GM13976 (cell line): ENCODE results near the gene HPS5.
"Not testable (repeated sequence)": the region's sequence is repeated elsewhere in the genome, so short reads cannot be mapped to it uniquely, and the experiment has no call there.

Experiments used
- DNase-seq: peaks from one replicate; pipeline ENCODE4 v3.0.0; 2012; ENCODE audit warnings: low spot score
- in situ Hi-C: fragments of 300-500 bp; cut with MboI; formaldehyde crosslinking; loops from one replicate; pipeline ENCODE4 v1.12.0; 2022; ENCODE audit warnings: low sequenced_read_pairs, mixed read lengths, inconsistent platforms; ENCODE audit not compliant: unreplicated experiment
- TF ChIP-seq, protein P1 (sequence below): IDR thresholded peaks from 2 replicates; pipeline ENCODE4 v1.5.1; 2012; ENCODE audit warnings: borderline replicate concordance, mild to moderate bottlenecking; ENCODE audit not compliant: insufficient read depth; ENCODE audit errors: extremely low read depth, missing control alignments, control extremely low read depth

The HPS5 gene

DNA sequence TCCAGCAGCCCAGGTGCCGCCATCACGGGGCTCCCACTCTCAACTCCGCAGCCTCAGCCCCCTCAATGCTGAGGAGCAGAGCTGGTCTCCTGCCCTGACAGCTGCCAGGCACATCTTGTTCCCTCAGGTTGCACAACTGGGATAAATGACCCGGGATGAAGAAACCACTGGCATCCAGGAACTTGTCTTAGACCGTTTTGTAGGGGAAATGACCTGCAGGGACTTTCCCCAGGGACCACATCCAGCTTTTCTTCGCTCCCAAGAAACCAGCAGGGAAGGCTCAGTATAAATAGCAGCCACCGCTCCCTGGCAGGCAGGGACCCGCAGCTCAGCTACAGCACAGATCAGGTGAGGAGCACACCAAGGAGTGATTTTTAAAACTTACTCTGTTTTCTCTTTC lies 56.0 kb downstream of the HPS5 start, which contains the start of gene SAA1:
Gene SAA1, plus strand, starts transcription at position 316 of the 400 bp plus-strand sequence. CDS start 624 bp downstream, outside the sequence.
- TF ChIP-seq, protein P1, sequence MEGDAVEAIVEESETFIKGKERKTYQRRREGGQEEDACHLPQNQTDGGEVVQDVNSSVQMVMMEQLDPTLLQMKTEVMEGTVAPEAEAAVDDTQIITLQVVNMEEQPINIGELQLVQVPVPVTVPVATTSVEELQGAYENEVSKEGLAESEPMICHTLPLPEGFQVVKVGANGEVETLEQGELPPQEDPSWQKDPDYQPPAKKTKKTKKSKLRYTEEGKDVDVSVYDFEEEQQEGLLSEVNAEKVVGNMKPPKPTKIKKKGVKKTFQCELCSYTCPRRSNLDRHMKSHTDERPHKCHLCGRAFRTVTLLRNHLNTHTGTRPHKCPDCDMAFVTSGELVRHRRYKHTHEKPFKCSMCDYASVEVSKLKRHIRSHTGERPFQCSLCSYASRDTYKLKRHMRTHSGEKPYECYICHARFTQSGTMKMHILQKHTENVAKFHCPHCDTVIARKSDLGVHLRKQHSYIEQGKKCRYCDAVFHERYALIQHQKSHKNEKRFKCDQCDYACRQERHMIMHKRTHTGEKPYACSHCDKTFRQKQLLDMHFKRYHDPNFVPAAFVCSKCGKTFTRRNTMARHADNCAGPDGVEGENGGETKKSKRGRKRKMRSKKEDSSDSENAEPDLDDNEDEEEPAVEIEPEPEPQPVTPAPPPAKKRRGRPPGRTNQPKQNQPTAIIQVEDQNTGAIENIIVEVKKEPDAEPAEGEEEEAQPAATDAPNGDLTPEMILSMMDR: no peak
- in situ Hi-C loops: no loop called here
- no peak for DNase-seq

DNA sequence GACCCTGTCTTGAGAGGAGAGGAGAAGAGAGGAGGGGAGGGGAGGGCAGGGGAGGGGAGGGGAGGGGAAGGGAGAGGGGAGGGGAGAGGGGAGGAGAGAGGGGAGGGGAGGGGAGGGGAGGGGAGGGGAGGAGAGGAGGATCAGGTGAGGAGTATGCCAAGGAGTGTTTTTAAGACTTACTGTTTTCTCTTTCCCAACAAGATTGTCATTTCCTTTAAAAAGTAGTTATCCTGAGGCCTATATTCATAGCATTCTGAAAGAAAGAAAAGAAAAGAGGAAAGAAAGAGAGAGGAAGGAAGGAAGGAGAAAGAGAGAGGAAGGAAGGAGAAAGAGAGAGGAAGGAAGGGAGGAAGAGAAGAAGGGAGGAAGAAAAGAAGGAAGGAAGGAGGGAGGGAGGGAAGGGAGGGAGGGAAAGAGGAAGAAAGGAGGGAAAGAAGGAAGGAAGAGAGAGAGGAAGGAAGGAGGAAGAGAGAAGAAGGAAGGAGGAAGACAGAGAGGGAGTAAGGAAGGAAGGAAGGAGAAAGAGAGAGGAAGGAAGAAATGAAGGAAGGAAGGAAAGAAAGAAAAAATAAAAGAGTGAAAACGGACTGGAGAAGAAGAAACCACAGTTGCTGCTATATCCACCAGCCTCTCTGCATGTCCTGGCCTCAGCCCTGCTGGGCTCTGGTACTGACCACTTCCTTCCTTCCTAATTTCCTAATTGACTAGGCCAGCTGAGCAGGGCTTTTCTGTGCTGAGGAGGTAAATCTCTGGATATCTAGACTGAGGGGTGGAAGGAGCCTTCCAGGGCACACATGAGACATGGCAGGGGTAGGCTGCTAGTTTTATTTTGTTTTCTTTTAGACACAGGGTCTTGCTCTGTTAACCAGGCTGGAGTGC lies 57.0 kb downstream of the HPS5 start:
- DNase-seq: no peak
- in situ Hi-C loops: no loop called here
- TF ChIP-seq, protein P1: no peak

DNA sequence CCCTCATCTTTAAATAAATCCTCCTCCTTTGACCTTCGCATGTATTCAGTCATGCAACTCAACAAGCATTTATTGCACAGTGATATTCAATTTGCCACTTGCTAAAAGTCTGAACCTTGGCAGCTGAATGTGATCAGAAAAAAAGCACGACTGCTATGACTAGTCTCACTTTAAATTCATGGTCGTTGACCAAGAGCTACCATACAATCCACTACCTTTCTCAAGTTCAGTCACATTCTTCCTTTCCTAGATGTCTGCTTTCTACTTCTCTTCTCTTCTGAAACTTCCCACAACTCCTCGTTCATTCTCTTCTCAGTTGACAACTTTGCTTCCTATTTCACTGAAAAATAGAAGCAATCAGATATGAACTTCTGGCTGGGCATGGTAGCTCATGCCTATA lies 57.9 kb downstream of the HPS5 start:
- TF ChIP-seq, protein P1: no peak
- in situ Hi-C loops: no loop called here
- peak; percentile 40 for DNase-seq

DNA sequence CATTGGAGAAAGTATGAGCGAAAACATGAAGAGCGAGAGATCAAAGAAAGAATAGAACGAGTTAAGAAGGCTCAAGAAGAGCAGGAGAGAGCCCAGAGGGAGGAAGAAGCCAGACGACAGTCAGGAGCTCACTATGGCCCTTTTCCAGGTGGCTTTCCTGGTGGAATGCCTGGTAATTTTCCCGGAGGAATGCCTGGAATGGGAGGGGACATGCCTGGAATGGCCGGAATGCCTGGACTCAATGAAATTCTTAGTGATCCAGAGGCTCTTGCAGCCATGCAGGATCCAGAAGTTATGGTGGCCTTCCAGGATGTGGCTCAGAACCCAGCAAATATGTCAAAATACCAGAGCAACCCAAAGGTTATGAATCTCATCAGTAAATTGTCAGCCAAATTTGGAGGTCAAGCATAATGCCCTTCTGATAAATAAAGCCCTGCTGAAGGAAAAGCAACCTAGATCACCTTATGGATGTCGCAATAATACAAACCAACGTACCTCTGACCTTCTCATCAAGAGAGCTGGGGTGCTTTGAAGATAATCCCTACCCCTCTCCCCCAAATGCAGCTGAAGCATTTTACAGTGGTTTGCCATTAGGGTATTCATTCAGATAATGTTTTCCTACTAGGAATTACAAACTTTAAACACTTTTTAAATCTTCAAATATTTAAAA lies 59.1 kb downstream of the HPS5 start:
- DNase-seq, in situ Hi-C loops: not testable (repeated sequence)

DNA sequence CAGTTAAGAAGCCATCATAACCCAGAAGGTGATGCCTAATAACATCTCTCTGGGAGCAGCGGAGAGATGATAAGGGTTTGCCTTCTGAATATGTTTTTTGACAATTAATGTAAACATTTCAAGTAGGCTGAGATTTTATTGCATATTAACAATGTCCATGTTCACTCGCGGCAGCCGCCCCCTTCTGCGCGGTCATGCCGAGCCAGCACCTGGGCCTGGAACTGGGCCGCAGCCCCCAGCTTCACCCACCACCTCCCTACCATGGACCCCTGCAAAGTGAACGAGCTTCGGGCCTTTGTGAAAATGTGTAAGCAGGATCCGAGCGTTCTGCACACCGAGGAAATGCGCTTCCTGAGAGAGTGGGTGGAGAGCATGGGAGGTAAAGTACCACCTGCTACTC lies 60.2 kb downstream of the HPS5 start:
- TF ChIP-seq, protein P1: no peak
- no peak for DNase-seq
- in situ Hi-C loops: no loop called here

DNA sequence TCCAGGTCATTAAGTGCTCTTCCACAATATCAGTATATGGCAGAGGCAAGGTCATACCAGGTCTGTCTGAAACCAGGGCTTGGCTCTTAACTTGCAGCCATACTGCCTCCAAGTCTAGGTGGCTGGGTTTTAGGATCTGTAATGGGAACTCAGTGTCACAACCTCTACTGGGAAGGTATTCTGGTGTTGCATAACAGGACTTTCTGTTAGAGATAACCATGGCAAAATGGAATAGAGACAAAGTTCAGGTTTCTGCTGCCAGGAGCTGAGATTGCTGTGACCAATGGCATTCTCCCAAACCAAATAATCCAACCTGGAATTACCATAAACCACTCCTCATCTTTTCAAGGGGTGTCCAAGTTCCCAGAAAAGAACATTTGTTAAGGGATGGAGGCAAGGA lies 62.7 kb downstream of the HPS5 start:
- TF ChIP-seq, protein P1: no peak
- in situ Hi-C loops: no loop called here
- DNase-seq: no peak
